IPS DF 19.7 (cell line): ENCODE data around the gene KLHL29.
A peak's percentile ranks its signal among the peaks of the same experiment; 100 is the strongest.

Source experiments
- DNase-seq: peaks from one replicate; pipeline ENCODE4 v3.0.0-alpha.2; 2013; ENCODE audit warnings: low read depth, low spot score

The KLHL29 gene

DNA sequence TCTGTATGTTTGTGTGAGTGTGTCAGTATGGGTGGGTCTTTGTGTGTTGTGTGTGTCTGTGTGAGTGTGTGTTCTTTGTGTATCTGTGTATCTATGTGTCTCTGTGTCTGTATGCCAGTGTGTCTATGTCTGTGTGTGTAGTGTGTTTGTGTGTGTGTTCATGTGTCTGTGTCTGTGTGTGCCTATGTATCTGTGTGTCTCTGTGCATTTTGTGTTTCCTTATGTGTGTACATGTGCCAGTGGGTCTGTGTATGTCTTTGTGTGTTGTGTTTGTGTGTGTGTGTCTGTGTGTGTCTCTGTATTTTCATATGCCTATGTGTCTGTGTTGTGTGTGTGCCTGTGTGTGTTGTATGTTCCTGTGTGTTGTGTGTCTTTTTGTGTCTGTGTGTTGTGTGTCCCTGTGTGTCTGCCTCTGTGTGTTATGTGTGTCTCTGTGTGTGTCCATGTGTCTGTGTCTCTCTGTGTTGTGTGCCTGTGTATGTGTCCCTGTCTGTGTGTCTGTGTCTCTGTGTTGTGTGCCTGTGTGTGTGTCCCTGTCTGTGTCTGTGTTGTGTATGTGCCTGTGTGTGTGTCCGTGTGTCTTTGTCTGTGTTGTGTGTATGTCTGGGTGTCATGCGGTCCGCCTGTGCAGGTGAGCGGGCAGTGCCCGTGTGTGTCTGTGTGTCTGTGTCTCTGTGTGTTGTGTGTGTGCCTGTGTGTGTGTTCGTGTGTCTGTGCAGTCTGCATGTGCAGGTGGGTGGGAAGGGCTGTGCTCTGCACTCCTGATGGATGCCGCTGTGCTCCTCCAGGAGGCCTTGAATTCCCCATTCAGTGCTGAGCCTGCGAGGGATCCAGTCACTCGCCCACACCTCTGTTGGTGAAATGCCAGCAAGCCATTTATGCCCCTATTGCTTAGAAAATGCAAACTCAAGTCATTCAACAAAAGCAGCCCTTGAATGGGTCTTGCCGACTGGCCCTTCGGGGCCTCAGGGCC, 37.4 kb downstream of the KLHL29 start:
- no peak for DNase-seq

DNA sequence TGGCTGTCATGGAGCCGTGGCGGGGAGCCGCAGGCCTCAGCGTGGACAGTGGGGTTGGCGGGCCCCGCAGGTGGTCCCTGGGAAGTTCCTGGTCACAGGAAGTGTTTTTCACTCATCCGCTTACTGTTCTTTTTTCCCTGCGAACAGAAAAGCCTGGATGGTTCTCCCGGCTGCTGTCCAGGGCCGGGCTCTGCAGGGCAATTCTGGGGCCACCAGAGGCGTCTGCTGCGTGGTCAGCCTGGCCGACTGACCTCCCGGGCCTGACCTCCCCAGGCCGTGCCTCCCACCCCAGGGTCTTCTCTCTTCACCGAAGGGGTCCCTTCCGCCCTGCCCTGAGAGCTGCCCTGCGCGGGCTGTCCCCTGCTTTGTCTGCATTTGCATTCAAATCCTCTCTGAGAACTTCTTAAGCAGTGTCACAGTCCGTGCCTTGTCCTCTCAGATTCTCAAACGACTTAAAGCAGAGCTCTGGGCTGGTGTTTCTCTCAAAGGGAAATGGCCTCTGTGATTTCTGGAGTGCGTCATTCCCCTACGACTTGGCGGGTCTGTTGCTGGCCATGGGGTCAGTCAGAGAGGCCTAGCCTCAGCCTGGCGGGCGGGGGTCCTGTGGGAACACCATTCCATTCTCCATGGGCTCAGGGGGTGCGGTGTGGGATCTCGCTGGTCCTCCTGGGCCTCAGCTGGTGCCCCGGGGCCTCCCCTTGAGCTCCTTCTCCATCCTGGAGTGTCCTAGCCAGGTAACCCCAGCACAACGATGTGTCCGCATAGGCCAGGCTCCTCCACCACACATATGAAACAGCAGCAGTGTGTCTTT, 38.3 kb downstream of the KLHL29 start:
- no peak for DNase-seq

DNA sequence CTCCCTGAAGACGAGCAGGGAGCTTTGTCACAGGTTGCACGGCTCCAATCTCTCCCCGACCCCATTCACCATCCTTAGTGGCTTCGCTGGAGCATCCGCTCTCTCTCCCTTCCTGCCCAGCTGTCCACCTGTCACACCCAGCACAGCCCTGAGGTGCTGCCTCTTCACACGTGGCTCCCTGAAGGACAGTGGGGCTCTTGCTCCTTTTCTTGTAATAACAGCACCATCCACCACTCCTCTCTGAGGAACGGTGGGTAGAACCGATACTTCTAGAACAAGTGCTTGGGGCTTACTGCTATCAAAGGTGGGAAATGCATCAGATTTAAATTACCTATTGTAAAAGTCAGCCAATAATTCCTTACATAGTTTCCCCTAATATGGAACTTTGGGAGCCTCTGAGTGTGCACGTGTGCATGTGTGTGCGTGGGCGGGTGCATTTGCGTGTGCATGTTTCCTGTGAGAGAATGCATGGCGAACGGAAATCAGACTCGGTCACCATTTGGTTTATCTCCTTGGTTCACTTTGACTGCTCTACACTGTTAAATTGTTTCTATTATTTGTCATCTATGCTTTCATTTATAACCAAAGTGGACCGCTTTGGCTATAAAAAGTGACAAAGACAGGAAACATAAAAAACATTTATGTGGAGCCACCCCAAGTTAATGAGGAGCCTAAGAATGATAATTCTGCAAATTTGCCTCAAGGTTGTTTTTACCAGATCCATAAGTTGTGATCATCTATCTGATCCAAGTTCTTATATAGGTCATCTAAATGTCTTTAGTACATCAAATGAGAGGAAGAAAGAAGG, 39.1 kb downstream of the KLHL29 start:
- no peak for DNase-seq

GRCh38 chr2:23425338-23425871, 40.4 kb downstream of the KLHL29 start:
- DNase-seq = no peak

DNA sequence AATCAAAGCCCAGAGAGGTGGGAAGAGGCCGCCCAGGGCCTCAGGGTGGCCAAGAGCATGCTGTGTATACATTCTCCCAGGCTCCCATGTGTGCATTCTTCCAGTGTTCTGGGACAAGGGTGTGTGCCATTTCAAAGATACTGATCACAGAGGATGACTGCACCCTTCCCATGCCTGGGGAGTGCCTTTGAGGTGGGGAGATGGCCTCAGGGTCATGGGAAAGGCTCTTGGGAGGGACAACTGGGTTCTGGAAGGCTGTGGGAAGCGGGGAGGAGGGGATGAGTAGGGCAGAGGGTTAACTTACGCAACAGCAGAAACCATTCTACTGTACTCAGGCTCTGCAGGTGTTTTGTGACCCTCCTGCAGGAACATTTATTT, 40.9 kb downstream of the KLHL29 start:
- no peak for DNase-seq

DNA sequence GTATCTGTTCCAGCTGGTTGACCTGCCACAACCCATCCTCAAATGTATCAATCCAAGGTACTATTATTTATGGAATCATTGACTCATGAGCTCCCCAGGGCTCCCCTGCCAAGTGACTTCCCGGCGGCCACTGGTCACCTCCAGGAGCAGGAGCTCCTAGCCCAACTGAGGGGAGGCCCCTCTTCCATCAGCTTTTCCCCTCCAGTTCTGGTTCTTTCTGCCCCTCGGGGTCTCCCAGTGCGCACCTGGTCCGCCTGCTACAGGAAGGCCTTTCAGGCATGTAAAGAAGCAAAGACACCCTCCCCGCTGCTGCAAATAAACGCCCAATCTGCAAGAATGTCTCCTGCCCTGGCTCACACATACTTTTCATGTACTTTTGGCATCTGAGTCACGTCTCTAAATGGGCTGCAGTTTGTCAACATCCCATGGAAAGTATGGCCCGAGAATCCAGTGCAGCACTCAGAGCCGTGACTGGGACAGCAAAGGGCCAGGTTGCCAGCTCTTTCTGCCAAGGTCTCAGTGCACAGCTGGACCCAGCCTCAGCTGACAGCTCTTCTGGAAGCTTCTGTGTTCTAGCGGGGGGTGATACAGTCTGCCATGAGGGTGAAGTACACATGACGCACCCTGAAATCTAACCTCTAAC, 41.4 kb downstream of the KLHL29 start:
- DNase-seq = no peak

DNA sequence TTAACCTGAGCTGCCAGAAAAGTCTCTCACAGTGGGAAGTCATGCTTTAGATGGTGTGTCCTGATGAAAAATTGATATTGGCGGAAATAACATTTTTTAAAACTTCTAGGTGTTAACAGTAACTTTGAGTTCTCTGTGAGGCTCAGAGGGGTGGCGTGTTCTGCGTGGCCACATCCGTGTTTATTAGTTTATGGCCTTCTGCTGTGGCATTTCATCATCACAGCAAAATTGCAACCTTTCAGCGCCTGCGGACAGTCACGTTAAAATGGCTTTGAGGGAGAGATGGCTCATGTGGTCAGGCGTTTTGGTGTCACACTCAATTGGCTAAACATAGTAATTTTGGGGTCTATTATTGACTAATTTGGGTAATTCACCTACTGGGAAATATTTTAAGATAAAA, 42.4 kb downstream of the KLHL29 start:
- no peak for DNase-seq

GRCh38 chr2:23427976-23428375, 43.0 kb downstream of the KLHL29 start:
- no peak for DNase-seq

DNA sequence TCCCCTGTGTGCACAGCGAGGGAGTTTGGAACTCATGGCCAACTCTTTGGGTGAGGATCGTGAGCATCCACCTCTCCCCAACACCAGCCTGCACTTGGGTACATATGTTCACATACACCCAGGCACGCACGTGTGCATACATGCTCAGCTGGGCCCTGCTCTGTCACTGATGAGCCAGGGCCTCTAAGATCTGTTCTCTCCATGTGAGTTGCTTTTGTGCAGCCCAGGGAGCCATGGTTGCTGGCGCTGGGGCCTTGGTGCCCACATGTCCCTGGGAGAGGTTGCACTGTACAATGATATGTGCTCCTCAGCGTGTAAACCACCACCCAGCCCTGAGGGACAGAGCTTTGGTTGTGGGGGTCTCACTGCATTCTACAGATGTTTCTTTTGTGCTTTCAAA, 44.1 kb downstream of the KLHL29 start:
- no peak for DNase-seq

DNA sequence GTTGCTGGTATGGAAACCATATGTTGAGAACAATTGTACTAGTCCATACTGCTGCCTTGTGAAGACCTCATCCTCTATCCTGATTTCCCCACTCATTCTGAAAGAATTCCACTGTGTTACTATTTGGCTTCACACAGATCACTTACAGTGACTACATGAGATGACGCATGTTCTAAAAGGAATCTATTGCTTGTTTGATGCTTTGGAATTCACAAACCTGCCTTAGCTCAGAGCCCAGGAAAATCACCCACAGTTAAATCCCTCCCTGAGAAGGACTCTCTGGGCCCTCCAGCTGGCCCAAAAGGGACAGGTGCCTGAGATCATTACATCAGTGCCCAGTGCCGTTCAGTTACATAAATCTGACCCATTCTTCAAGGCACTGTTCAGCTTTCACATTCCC, 45.3 kb downstream of the KLHL29 start:
- DNase-seq = no peak

DNA sequence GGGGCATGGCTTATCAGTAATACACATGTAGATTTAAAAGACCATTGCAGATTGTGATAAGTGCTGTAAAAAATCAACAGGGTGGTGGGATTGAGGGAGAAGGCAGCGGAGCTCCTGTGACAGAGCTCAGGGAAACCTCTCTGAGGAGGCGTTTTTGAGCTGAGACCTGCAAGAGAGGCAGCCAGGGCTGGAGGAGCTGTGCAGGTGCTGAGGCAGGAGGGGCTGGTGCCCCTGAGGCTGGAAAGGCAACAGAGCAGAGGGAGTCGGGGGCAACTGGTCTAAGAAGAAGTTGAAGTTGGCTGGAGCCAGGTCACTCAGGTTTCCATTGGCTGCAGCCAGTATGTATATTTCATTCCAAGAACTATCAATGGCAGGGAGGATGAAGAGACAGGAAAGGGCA, 47.6 kb downstream of the KLHL29 start:
- DNase-seq = no peak

DNA sequence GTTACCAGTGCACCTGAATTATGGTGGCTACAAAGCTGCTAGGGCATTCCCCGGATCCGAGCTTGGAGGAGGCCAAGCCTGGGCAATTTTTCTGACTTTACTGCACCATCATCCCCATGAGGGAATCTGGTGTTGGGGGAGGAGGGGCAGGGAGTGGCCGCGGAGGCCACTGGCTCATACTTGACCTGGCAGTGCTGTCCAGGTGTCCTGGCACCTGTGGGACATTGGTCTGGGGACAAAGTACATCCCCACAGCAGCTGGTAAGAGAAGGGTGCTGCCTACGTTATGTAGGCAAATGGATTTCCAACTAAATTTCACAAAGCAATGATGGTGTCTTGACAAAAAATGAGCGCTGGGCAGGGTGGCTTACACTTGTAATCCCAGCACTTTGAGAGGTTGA, 48.3 kb downstream of the KLHL29 start:
- DNase-seq = no peak

DNA sequence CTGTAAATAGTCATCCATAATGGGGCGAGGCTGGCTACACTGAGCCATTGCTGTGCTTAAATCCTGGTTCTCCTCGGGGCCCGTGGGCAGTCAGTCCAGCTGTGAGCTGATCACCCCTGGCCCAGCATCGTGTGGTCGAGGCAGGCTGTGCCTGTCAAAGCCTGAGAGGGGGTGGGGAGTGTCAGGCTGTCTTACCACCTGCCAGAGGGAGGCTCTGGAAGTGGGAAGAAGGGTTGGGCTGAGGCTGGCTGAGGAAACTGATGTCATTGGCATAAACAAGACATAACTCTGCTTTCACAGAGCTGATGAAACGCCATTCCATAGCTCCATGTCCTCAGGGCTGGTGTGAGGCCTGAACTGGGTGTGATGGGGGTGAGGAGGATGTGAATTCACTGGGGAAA, 49.7 kb downstream of the KLHL29 start:
- DNase-seq = no peak

DNA sequence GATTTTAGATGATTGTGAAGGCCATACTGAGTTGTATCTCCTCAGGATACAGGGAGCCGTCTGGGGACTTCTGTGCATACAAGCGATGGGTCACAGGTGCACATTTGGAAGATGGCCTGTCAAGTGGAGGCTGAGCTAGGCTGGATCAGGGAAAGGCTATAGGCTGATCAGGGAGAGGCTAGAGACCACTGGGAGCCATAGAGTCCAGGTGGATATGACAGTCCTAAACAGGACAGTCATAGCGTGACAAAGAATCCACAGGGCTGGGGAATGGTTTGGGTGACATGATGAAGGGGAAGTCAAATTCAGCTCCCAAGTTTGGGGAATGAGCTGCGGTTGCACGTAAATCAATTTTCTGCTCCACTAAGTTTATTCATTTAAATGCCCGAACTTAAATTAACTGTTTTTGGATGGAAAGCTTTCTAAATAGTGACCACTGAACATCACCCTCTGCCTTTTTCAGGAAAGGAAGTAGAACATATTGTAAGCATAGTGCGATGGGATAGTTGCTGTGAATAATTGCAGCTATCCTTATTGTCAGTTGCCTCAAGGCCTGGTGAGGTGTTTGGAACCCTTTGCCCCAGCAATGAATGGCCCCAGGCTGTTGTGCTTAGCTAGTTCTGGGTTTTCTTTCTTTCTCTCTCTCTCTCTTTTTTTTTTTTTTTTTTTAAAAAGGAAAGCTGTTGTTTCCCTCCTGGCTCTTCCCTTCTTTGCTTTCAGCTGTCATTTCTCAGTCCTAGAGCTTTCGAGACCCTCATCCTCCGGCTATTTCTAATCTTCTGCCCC, 50.5 kb downstream of the KLHL29 start:
- DNase-seq = no peak

- DNase-seq = peak; percentile 56
Observed at GRCh38 chr2:23436346-23437098, 51.5 kb downstream of the KLHL29 start.

DNA sequence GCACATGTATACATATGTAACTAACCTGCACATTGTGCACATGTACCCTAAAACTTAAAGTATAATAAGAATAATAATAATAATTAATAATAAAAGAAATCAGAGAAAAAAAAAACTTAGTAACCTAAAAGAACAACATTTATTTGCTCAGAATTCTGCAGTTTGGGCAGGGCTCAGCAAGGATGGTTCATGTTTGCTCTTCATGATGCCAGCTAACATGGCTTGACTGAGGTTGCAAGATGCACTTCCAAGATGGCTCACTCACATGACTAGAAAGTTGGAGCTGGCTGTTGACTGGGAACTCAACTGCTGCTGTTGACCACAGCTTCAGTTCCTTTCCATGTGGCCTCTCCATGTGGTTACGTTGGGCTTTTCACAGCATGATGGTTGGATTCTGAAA, 56.4 kb downstream of the KLHL29 start:
- DNase-seq = no peak

DNA sequence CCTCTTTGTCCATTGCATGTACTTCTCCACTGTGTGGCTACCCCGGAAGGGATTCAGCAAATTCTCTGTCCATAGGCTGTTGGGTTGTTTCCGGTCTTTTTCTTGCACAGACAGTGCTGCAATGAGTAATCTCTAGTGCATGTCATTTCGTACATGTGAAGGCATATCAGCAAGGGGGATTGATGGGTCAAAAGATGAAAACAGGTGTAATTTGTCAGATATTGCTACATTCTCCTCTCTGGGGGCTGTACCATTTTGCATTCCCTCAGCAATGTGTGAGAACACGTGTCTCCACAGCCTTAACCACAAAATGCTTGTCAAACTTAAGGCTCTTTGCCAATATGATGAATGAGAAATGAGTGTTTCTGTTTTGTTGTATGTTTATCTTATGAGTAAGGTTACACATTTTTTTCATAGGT, 60.5 kb downstream of the KLHL29 start:
- no peak for DNase-seq

- no peak for DNase-seq
Observed at GRCh38 chr2:23446916-23447315, 61.9 kb downstream of the KLHL29 start.

GRCh38 chr2:23447405-23447804, 62.4 kb downstream of the KLHL29 start:
- no peak for DNase-seq

DNA sequence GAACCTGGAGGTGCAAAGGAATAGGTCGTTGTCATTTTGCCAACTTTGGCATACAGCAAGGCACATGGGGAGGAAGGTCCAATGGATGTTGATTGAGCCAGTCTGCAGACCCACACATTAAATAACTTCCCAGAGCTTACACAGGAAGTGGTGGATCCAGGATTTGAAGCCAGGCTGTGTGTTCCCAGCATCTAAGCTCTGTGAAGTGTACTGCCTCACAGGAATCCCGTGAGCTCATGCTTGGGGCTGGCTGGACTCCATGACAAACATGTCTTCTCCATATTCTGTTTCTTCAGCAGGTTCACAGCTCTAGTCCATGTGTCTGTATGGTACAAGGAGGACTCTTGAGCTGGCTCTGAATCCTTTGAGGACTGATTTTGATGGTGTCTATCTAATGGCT, 63.9 kb downstream of the KLHL29 start:
- DNase-seq = no peak
